IMR-90 (cell line): ENCODE measurements around the gene FCHSD2. TPM values are rescaled to one million over a fixed set of nuclear protein-coding genes. Genes with fewer than 3 reads are reported as not detected.

Source experiments
- ATAC-seq: fragments of 200-7000 bp; cut with Tn5 transposase; 2 replicates; pipeline ENCODE4 v1.9.1; 2020; ENCODE audit warnings: low read depth, mild to moderate bottlenecking, moderate library complexity
- BruUV-seq: library from RNA; stranded (reverse); fragments of 400-500 nt; replicated peaks from 2 replicates; lab custom pipeline; 2021; lab: Mats Ljungman, UMichigan
- CTCF ChIA-PET: fragments of 300-600 bp; formaldehyde crosslinking; extraction: SDS; loops from one replicate; lab custom pipeline; 2021; ENCODE audit warnings: antibody characterized with exemption; lab: Yijun Ruan, JAX
- POLR2A ChIA-PET: fragments of 300-600 bp; sonication (Branson Sonifier 250); formaldehyde crosslinking; loops from one replicate; lab custom pipeline; 2022; ENCODE audit warnings: antibody characterized with exemption; ENCODE audit not compliant: unreplicated experiment; lab: Charles Lee
- DNase-seq: peaks from one replicate; pipeline ENCODE4 v3.0.0; 2013
- H2AFZ ChIP-seq: replicated peaks from 2 replicates; pipeline ENCODE3; 2013; ENCODE audit warnings: low read length, mild to moderate bottlenecking; ENCODE audit not compliant: poor library complexity
- H2AK5ac ChIP-seq: 2 replicates; pipeline ENCODE4 v1.6.1; 2013; ENCODE audit warnings: low read depth, low read length, inconsistent platforms
- H2AK9ac ChIP-seq: replicated peaks from 2 replicates; pipeline ENCODE3; 2013; ENCODE audit warnings: mild to moderate bottlenecking, low read depth, low read length, moderate library complexity; ENCODE audit not compliant: poor library complexity
- H2BK120ac ChIP-seq: 2 replicates; pipeline ENCODE4 v1.6.1; 2013; ENCODE audit warnings: low read depth, low read length, inconsistent platforms
- H2BK15ac ChIP-seq: 3 replicates; pipeline ENCODE4 v1.6.1; 2013; ENCODE audit warnings: low read depth, low read length, inconsistent platforms
- H2BK20ac ChIP-seq: 2 replicates; pipeline ENCODE4 v1.6.1; 2013; ENCODE audit warnings: low read depth, mild to moderate bottlenecking, inconsistent platforms, low read length, moderate library complexity
- H2BK5ac ChIP-seq: 2 replicates; pipeline ENCODE4 v1.6.1; 2013; ENCODE audit warnings: mild to moderate bottlenecking, low read depth, low read length, inconsistent platforms; ENCODE audit not compliant: poor library complexity, severe bottlenecking
- H3K14ac ChIP-seq: replicated peaks from 2 replicates; pipeline ENCODE4 v1.6.1; 2013; ENCODE audit warnings: low read depth, low read length, inconsistent platforms
- H3K18ac ChIP-seq: 2 replicates; pipeline ENCODE4 v1.6.1; 2013; ENCODE audit warnings: low read depth, low read length, control low read depth
- H3K23ac ChIP-seq: 2 replicates; pipeline ENCODE4 v1.6.1; 2013; ENCODE audit warnings: low read depth, low read length, inconsistent platforms
- H3K27ac ChIP-seq: 2 replicates; pipeline ENCODE4 v1.5.1; 2013; ENCODE audit warnings: mild to moderate bottlenecking, control low read depth, low read length; ENCODE audit not compliant: insufficient read depth
- H3K27me3 ChIP-seq: 2 replicates; pipeline ENCODE4 v1.6.1; 2013; ENCODE audit warnings: low read length; ENCODE audit not compliant: control insufficient read depth, insufficient read depth
- H3K36me3 ChIP-seq: 2 replicates; pipeline ENCODE4 v1.6.1; 2013; ENCODE audit warnings: low read length, mixed read lengths; ENCODE audit not compliant: control insufficient read depth, insufficient read depth
- H3K4ac ChIP-seq: 2 replicates; pipeline ENCODE4 v1.6.1; 2013; ENCODE audit warnings: low read depth, low read length, inconsistent platforms
- H3K4me1 ChIP-seq: 2 replicates; pipeline ENCODE4 v1.6.1; 2013; ENCODE audit warnings: low read length, mixed read lengths; ENCODE audit not compliant: control insufficient read depth, insufficient read depth
- H3K4me2 ChIP-seq: 2 replicates; pipeline ENCODE4 v1.6.1; 2013; ENCODE audit warnings: low read depth, mild to moderate bottlenecking, control low read depth, low read length, moderate library complexity
- H3K4me3 ChIP-seq: 2 replicates; pipeline ENCODE4 v1.5.1; 2013; ENCODE audit warnings: low read depth, mild to moderate bottlenecking, control low read depth, low read length, moderate library complexity; ENCODE audit not compliant: insufficient read depth
- H3K56ac ChIP-seq: 2 replicates; pipeline ENCODE4 v1.6.1; 2013; ENCODE audit warnings: low read length, inconsistent platforms; ENCODE audit not compliant: insufficient read depth; ENCODE audit errors: extremely low read depth
- H3K79me1 ChIP-seq, 2 experiments: 2 replicates each; pipeline ENCODE4 v1.6.1; 2013; ENCODE audit warnings: low read length in 2 of 2, inconsistent platforms in 1 of 2, low read depth in 1 of 2
- H3K9ac ChIP-seq: 2 replicates; pipeline ENCODE4 v1.6.1; 2013; ENCODE audit warnings: low read depth, low read length, control low read depth
- H3K9me1 ChIP-seq: 2 replicates; pipeline ENCODE4 v1.6.1; 2013; ENCODE audit warnings: low read length, inconsistent platforms; ENCODE audit not compliant: insufficient read depth
- H3K9me3 ChIP-seq: 2 replicates; pipeline ENCODE4 v1.6.1; 2013; ENCODE audit warnings: low read length; ENCODE audit not compliant: control insufficient read depth, insufficient read depth
- H4K20me1 ChIP-seq: 2 replicates; pipeline ENCODE4 v1.6.1; 2013; ENCODE audit warnings: low read length, inconsistent platforms; ENCODE audit not compliant: insufficient read depth
- H4K5ac ChIP-seq: 2 replicates; pipeline ENCODE4 v1.6.1; 2013; ENCODE audit warnings: mild to moderate bottlenecking, low read depth, low read length, control low read depth
- H4K8ac ChIP-seq, 2 experiments: 2 replicates each; pipeline ENCODE4 v1.6.1; 2013; ENCODE audit warnings: low read depth in 2 of 2, low read length in 2 of 2, control low read depth in 1 of 2, inconsistent platforms in 1 of 2
- H4K91ac ChIP-seq: 2 replicates; pipeline ENCODE4 v1.6.1; 2013; ENCODE audit warnings: low read depth, low read length, inconsistent platforms; ENCODE audit not compliant: insufficient read depth
- BHLHE40 ChIP-seq: fragments of 150-350 bp; IDR thresholded peaks from 2 replicates; pipeline ENCODE4 v1.6.1; 2016; ENCODE audit warnings: mild to moderate bottlenecking, low read depth, low read length
- CEBPB ChIP-seq: IDR thresholded peaks from 2 replicates; pipeline ENCODE4 v1.6.1; 2012; ENCODE audit warnings: low read depth, low read length, improper control_type of control experiment
- CHD1 ChIP-seq: IDR thresholded peaks from 2 replicates; pipeline ENCODE4 v1.6.1; 2012; ENCODE audit warnings: low read depth, low read length, improper control_type of control experiment
- FOS ChIP-seq: fragments of 150-350 bp; IDR thresholded peaks from 2 replicates; pipeline ENCODE4 v1.6.1; 2016; ENCODE audit warnings: low read depth, low read length
- MAZ ChIP-seq: IDR thresholded peaks from 2 replicates; pipeline ENCODE4 v1.6.1; 2012; ENCODE audit warnings: low read depth, mild to moderate bottlenecking, low read length, improper control_type of control experiment, moderate library complexity, borderline replicate concordance
- NFE2L2 ChIP-seq: fragments of 150-350 bp; IDR thresholded peaks from 2 replicates; pipeline ENCODE4 v1.6.1; 2016; ENCODE audit warnings: low read depth, mild to moderate bottlenecking, low read length
- RCOR1 ChIP-seq: IDR thresholded peaks from 2 replicates; pipeline ENCODE4 v1.6.1; 2012; ENCODE audit warnings: mild to moderate bottlenecking, low read length, improper control_type of control experiment; ENCODE audit not compliant: insufficient replicate concordance
- RFX5 ChIP-seq: IDR thresholded peaks from 2 replicates; pipeline ENCODE4 v1.8.0; 2012; ENCODE audit warnings: low read depth, mild to moderate bottlenecking, low read length, moderate library complexity
- SMC3 ChIP-seq: fragments of 150-350 bp; IDR thresholded peaks from 2 replicates; pipeline ENCODE4 v1.6.1; 2016; ENCODE audit warnings: low read depth, mild to moderate bottlenecking, antibody characterized with exemption, low read length, moderate library complexity
- WGBS, 2 experiments: methylation state at CpG; one replicate each; pipeline versions ENCODE4 v1.1.5 to v1.1.7; 2013; ENCODE audit warnings: missing lambda C conversion rate in 2 of 2; ENCODE audit not compliant: insufficient read length in 1 of 2; ENCODE audit errors: extremely low coverage in 2 of 2; 5-methylcytosine and 5-hydroxymethylcytosine counted together
- dilution Hi-C: fragments of 300-500 bp; cut with HindIII; formaldehyde crosslinking; loops from one replicate; pipeline ENCODE4 v1.14.3; 2018; ENCODE audit warnings: low sequenced_read_pairs; ENCODE audit not compliant: unreplicated experiment
- in situ Hi-C: fragments of 300-500 bp; cut with MboI; formaldehyde crosslinking; loops from 3 replicates; pipeline ENCODE4 v1.14.3; 2019; ENCODE audit warnings: low sequenced_read_pairs, inconsistent platforms, mixed read lengths
- intact Hi-C: fragments of 100-400 bp; cut with micrococcal nuclease; formaldehyde crosslinking; loops from 2 replicates; pipeline ENCODE4 v1.10.0; 2022
- polyA plus RNA-seq, 3 experiments: library from polyadenylated mRNA; depleted of rRNA; stranded (reverse); fragments of >200 nt; gene quantifications; 2 replicates each; pipeline ENCODE4 v1.2.3, GENCODE V29; 2012; ENCODE audit warnings: low replicate concordance in 1 of 3
- total RNA-seq: library from RNA; depleted of rRNA; stranded (reverse); fragments of >200 nt; gene quantifications from 2 replicates; pipeline ENCODE4 v1.2.3, GENCODE V29; 2012
- TF ChIP-seq, protein P1 (sequence below): fragments of 150-350 bp; IDR thresholded peaks from 2 replicates; pipeline ENCODE4 v1.6.1; 2017; ENCODE audit warnings: mild to moderate bottlenecking, antibody characterized with exemption, low read length, low read depth
- TF ChIP-seq, protein P2 (sequence below): fragments of 150-350 bp; IDR thresholded peaks from 2 replicates; pipeline ENCODE4 v1.6.1; 2016; ENCODE audit warnings: low read depth, mild to moderate bottlenecking, low read length, moderate library complexity, borderline replicate concordance

FCHSD2 gene
- total and polyA plus RNA-seq, 2 of the 4 experiments (the other 2 are of a cell fraction), result 5.9 to 18.7 TPM

DNA sequence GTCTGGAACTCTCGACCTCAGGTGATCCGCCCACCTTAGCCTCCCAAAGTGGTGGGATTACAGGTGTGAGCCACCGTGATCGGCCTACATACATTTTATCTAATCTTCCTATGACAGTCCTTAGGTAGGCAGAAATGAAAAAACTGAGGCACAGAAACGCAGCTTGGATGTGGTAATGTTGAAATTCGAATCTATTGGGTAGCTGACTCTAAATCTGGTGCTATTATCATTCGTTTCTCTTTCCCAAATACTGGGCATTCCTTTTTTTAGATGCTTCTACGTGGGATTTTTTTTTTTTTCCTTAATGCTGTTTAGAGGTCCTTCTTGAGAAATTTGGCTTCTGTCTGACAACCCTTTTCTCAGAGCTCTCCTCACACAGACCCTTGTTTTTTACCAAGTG lies 41.5 kb downstream of the FCHSD2 start:
- Histone ChIP-seq H3K23ac (no peak overlapping the region), H3K27me3 (no peaks in the 10 kb centered on the region), H3K4me1 (no peaks in the 10 kb centered on the region), H3K27ac (no peak overlapping the region), H2BK20ac (no peak overlapping the region), H3K9ac (no peak overlapping the region), H4K20me1 (peaks cover 31% of the 10 kb centered on the region; the same call in 1 of the 2 replicates), H3K9me3 (no peaks in the 10 kb centered on the region), H2AFZ (no peak overlapping the region), H4K5ac (no peak overlapping the region), H2AK9ac (no peak overlapping the region), H2AK5ac (no peak overlapping the region), H3K4me3 (no peak overlapping the region), H2BK15ac (no peak overlapping the region), H2BK5ac (no peak overlapping the region), H2BK120ac (no peak overlapping the region), H4K91ac (no peak overlapping the region), H4K8ac (no peak overlapping the region), H3K4ac (no peak overlapping the region), H3K18ac (no peak overlapping the region), H3K36me3 (no peaks in the 10 kb centered on the region), H3K9me1 (peaks cover 5% of the 10 kb centered on the region), H3K56ac (no peak overlapping the region), H3K14ac (no peak overlapping the region), H3K79me1 (peaks cover 26 to 54% of the 10 kb centered on the region in 2 experiments), H3K4me2 (no peak overlapping the region)
- ATAC-seq (no peak), DNase-seq (no peak)
- CTCF ChIA-PET, result interaction anchor here (0.7 kb wide), 1 partner anchor 36 kb away, joined by 8 read pairs; no protein-coding TSS in a partner anchor
- intact Hi-C loops, result no loop called here
- POLR2A ChIA-PET, result no interaction called here
- no TSS peak for BruUV-seq
- no peak for TF ChIP-seq SMC3
- no peak for TF ChIP-seq RCOR1
- no peak for TF ChIP-seq CHD1
- no peak for TF ChIP-seq FOS
- no peak for TF ChIP-seq MAZ
- TF ChIP-seq, protein P1, sequence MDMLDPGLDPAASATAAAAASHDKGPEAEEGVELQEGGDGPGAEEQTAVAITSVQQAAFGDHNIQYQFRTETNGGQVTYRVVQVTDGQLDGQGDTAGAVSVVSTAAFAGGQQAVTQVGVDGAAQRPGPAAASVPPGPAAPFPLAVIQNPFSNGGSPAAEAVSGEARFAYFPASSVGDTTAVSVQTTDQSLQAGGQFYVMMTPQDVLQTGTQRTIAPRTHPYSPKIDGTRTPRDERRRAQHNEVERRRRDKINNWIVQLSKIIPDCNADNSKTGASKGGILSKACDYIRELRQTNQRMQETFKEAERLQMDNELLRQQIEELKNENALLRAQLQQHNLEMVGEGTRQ, result no peak
- TF ChIP-seq BHLHE40, result no peak
- no peak for TF ChIP-seq NFE2L2
- TF ChIP-seq, protein P2, sequence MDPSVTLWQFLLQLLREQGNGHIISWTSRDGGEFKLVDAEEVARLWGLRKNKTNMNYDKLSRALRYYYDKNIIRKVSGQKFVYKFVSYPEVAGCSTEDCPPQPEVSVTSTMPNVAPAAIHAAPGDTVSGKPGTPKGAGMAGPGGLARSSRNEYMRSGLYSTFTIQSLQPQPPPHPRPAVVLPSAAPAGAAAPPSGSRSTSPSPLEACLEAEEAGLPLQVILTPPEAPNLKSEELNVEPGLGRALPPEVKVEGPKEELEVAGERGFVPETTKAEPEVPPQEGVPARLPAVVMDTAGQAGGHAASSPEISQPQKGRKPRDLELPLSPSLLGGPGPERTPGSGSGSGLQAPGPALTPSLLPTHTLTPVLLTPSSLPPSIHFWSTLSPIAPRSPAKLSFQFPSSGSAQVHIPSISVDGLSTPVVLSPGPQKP, result no peak
- no peak for TF ChIP-seq RFX5
- no peak for TF ChIP-seq CEBPB
- no CpG with 5 or more reads among the region's 8 CpGs for WGBS, 2 experiments
- in situ Hi-C loops, result no loop called here
- dilution Hi-C loops, result no loop called here
